Nephron progenitor cell (in vitro differentiated cells): ENCODE results near the gene NT5DC3.

Source experiments
- DNase-seq: peaks from one replicate; pipeline ENCODE4 v3.0.0; 2021
- H3K27ac Mint-ChIP-seq: 2 replicates; pipeline ENCODE4 v1.8.0; 2021; ENCODE audit warnings: mild to moderate bottlenecking, moderate library complexity, mixed read lengths
- H3K27me3 Mint-ChIP-seq: 2 replicates; pipeline ENCODE4 v1.8.0; 2021; ENCODE audit warnings: mild to moderate bottlenecking, low read depth, mixed read lengths; ENCODE audit not compliant: poor library complexity
- H3K36me3 Mint-ChIP-seq: 2 replicates; pipeline ENCODE4 v1.8.0; 2021; ENCODE audit warnings: low read depth, mixed read lengths
- H3K4me1 Mint-ChIP-seq: 2 replicates; pipeline ENCODE4 v1.8.0; 2021; ENCODE audit warnings: mixed read lengths
- H3K4me3 Mint-ChIP-seq: 2 replicates; pipeline ENCODE4 v1.8.0; 2021; ENCODE audit warnings: mild to moderate bottlenecking, moderate library complexity, mixed read lengths
- H3K9me3 Mint-ChIP-seq: 2 replicates; pipeline ENCODE4 v1.8.0; 2021; ENCODE audit warnings: mild to moderate bottlenecking, moderate library complexity, mixed read lengths
- TF ChIP-seq, protein P1 (sequence below): fragments of 200-600 bp; sonication (generic); IDR thresholded peaks from 2 replicates; pipeline ENCODE4 v1.5.0; 2021; ENCODE audit warnings: antibody characterized with exemption

NT5DC3 gene

DNA sequence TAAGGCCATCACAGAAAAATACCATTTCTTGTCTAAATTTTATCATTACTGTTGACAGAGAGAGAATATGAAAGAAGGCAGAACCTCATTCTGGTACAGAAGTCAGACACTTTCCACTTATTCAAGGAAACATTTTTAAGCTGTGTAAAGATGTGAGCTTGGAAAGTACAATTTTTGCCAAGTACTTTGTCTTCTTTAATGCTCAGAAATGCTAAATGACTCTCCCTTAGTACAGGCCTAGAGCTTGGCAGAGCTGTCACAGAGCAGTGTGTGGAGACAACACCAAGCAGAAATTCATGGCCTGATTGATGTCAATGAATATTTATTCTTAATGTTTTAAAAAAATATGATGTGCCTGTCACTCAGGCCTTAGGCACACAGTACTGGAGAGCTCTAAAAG is 20.7 kb downstream of the NT5DC3 start:
- DNase-seq: no peak
- H3K4me3 Mint-ChIP-seq: no peak overlapping the region
- no peak overlapping the region for H3K27ac Mint-ChIP-seq
- TF ChIP-seq, protein P1, sequence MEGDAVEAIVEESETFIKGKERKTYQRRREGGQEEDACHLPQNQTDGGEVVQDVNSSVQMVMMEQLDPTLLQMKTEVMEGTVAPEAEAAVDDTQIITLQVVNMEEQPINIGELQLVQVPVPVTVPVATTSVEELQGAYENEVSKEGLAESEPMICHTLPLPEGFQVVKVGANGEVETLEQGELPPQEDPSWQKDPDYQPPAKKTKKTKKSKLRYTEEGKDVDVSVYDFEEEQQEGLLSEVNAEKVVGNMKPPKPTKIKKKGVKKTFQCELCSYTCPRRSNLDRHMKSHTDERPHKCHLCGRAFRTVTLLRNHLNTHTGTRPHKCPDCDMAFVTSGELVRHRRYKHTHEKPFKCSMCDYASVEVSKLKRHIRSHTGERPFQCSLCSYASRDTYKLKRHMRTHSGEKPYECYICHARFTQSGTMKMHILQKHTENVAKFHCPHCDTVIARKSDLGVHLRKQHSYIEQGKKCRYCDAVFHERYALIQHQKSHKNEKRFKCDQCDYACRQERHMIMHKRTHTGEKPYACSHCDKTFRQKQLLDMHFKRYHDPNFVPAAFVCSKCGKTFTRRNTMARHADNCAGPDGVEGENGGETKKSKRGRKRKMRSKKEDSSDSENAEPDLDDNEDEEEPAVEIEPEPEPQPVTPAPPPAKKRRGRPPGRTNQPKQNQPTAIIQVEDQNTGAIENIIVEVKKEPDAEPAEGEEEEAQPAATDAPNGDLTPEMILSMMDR: no peak
- no peaks in the 10 kb centered on the region for H3K27me3 Mint-ChIP-seq
- H3K9me3 Mint-ChIP-seq: peaks cover 9% of the 10 kb centered on the region
- no peaks in the 10 kb centered on the region for H3K4me1 Mint-ChIP-seq
- peaks cover 11% of the 10 kb centered on the region for H3K36me3 Mint-ChIP-seq

DNA sequence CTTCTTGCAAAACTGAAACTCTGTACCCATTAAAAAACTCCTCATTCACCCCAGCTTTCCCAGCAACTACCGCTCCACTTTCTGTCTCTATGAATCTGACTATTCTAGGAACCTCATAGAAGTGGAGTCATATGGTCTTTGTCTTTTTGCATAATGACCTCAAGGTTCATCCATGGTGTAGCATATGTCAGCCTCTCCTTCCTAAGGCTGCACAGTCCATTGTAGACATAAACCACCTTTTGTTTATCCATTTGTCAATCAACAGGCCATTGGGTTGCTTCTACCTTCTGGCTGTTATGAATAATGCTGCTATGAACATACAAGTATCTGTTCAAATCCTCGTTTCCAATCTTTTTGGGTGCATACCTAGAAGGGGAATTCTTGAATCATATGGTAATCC is 21.1 kb downstream of the NT5DC3 start:
- Mint-ChIP-seq H3K4me3 (no peak overlapping the region), H3K9me3 (peaks cover 9% of the 10 kb centered on the region)
- TF ChIP-seq, protein P1: no peak

DNA sequence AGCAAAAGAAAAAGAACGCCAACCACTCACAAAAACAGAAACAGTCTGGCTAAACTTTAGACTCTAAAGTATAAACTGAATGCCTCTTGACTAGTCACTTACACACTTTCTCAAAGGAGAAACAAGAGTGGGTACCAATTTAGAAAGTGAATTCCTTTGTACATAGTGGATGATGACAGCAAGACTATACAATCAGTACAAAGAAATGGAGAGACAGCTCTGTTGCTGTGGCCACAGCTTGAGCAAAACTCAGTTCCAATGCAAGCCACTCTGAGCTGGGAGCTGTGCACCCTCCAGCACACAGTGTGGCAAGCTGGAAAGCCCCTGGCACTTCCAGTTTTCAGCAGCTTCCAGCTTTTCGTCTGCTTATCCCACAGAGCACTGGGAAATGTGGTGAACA is 21.7 kb downstream of the NT5DC3 start:
- TF ChIP-seq, protein P1: no peak
- Mint-ChIP-seq H3K27ac (no peak overlapping the region), H3K27me3 (no peaks in the 10 kb centered on the region)

More for the DNA sequence above, 21.1 kb downstream of the NT5DC3 start:
- Mint-ChIP-seq H3K4me1 (peaks cover under 1% of the 10 kb centered on the region), H3K36me3 (peaks cover 12% of the 10 kb centered on the region), H3K27me3 (no peaks in the 10 kb centered on the region), H3K27ac (no peak overlapping the region)
- no peak for DNase-seq

DNA sequence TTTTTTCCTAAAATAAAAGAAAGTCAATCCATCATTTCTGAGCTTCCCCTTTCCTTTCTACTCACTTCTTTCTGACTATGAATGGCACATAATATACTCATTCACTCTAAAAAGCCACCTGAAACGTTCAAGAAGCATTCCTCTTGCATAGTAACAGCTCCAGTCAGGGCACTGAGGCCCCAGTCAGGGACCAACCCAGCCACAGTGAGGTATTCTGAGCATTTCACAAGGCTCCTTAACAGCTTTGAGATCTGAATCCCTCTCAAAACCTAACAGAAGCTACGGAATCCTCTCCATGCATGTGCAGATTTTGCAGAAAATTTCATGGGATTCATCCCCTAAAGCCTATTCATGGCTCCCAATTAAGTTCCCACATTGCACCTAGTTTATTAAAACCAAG is 23.2 kb downstream of the NT5DC3 start:
- no peak for DNase-seq
- Mint-ChIP-seq H3K9me3 (peaks cover 9% of the 10 kb centered on the region), H3K27ac (no peak overlapping the region), H3K27me3 (no peaks in the 10 kb centered on the region), H3K4me1 (peaks cover 11% of the 10 kb centered on the region), H3K4me3 (no peak overlapping the region), H3K36me3 (peaks cover 28% of the 10 kb centered on the region)
- TF ChIP-seq, protein P1: no peak

More for the DNA sequence above, 21.7 kb downstream of the NT5DC3 start:
- Mint-ChIP-seq H3K4me1 (peaks cover 6% of the 10 kb centered on the region), H3K36me3 (peaks cover 17% of the 10 kb centered on the region), H3K9me3 (peaks cover 9% of the 10 kb centered on the region), H3K4me3 (no peak overlapping the region)
- DNase-seq: no peak

DNA sequence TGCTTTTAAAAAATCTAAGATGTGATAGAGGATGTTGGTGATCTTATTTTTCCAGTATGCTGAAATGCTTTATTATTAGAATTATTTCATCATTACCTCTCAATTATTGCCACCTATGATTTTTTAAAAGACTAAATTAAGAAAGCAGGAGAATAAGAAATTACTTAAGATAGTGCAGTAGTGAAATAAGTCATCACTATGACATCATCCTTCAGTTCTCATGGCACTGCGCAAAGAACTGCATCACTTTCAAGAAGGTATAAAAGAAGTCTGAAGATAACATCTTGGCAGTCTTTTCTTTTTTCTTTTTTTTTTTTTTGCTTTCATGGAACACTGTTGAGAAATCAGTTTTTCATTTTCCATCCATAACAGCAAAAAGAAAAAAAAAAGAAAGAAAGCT is 24.4 kb downstream of the NT5DC3 start:
- TF ChIP-seq, protein P1: no peak
- no peaks in the 10 kb centered on the region for H3K27me3 Mint-ChIP-seq
- peaks cover 11% of the 10 kb centered on the region for H3K4me1 Mint-ChIP-seq
- no peak overlapping the region for H3K4me3 Mint-ChIP-seq
- peaks cover 27% of the 10 kb centered on the region for H3K36me3 Mint-ChIP-seq
- H3K9me3 Mint-ChIP-seq: peaks cover 6% of the 10 kb centered on the region
- no peak for DNase-seq
- no peak overlapping the region for H3K27ac Mint-ChIP-seq

DNA sequence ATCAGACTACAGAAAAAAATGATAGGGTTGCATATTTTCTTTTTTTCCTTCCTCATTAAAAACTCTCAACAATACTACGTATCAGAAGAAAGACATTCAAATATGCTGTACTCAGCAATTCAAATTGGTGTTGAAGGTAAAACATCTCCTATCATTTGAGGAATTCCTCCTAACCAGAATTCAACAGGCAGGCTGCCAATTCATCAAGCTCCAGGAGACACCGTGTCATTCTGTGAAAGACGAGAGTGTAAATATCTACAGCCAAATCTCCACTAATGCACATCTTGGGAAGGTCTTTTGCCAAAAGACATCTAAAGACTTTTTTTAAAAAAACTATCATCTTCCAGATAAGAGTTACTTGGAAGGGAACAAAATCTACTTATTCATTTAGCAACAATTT is 26.6 kb downstream of the NT5DC3 start:
- Mint-ChIP-seq H3K27ac (peak overlapping the region; percentile 38), H3K36me3 (peaks cover 38% of the 10 kb centered on the region), H3K4me3 (no peak overlapping the region), H3K9me3 (no peaks in the 10 kb centered on the region), H3K27me3 (peaks cover 2% of the 10 kb centered on the region), H3K4me1 (peaks cover 11% of the 10 kb centered on the region)
- TF ChIP-seq, protein P1: no peak
- no peak for DNase-seq
